Heart left ventricle (tissue), 13 donors: Measurements from ENCODE around the gene PRICKLE1.

Experiments
- POLR2A ChIP-seq, 2 donors: fragments of 450-650 bp; IDR thresholded peaks; one replicate each; pipeline ENCODE4 v1.6.1; 2017; ENCODE audit warnings: antibody characterized with exemption in 2 of 2, mild to moderate bottlenecking in 2 of 2, moderate library complexity in 2 of 2
- TF ChIP-seq, protein P1 (sequence below), 12 donors: fragments of 200-600 bp; sonication (generic) in 4 of 12; IDR thresholded peaks; one replicate each; pipeline versions ENCODE4 v1.5.0 to v1.8.0; 2018 to 2022; ENCODE audit warnings: antibody characterized with exemption in 12 of 12, mild to moderate bottlenecking in 5 of 12
- donor health status: ischemic (EF 13 %, LVEDD 7.1; RV severe dilation, severe dysfunction).
- donor health status: DM: no; HTN: yes; CAD: no.
- donor health status: DM: no; HTN: no; CAD: no.
- donor health status: ischemic (EF 25% LVEDD 6.9; RV normal size, moderate dysfunction).
- donor health status: ischemic (EF 25% LVEDD 5.7; RV mildly dilated, moderate dysfunction).
- donor health status: ischemic (EF 35%, LVEDD 5.7; RV mildly dilated, moderate dysfunction).
- donor health status: nonischemic (EF 11% LVEDD 7.7; RV severe dilation, severe dysfunction).
- donor health status: DM: yes; HTN: yes; CAD: no.
- donor health status: PGD.
- donor health status: ischemic (EF 29% LVEDD 5.4; RV normal size, mild dysfunction).
- donor health status: nonischemic (EF 23%, LVEDD 6.1; RV moderate dilation, normal function).

DNA sequence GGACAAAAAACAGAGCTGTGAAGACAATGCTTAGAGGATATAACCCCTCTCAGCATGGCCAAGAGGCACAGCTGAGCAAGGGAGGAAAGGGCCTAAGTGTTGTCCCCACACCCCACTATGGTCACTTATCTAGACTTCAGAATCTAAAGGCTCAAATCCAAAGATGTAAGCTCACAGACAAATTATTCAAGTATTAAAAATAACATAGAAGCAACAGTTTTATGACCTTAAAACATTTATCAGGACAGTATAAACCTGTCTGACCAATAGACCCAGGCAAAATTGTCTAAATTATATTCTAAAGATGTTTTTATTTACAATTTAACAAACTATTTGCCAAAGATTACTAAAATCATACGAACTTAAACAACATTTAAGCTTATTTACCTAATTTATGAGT lies 28.1 kb upstream of the PRICKLE1 start:
- TF ChIP-seq, protein P1, sequence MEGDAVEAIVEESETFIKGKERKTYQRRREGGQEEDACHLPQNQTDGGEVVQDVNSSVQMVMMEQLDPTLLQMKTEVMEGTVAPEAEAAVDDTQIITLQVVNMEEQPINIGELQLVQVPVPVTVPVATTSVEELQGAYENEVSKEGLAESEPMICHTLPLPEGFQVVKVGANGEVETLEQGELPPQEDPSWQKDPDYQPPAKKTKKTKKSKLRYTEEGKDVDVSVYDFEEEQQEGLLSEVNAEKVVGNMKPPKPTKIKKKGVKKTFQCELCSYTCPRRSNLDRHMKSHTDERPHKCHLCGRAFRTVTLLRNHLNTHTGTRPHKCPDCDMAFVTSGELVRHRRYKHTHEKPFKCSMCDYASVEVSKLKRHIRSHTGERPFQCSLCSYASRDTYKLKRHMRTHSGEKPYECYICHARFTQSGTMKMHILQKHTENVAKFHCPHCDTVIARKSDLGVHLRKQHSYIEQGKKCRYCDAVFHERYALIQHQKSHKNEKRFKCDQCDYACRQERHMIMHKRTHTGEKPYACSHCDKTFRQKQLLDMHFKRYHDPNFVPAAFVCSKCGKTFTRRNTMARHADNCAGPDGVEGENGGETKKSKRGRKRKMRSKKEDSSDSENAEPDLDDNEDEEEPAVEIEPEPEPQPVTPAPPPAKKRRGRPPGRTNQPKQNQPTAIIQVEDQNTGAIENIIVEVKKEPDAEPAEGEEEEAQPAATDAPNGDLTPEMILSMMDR (IDR thresholded peaks at IDR 0.05) = no peak
- no peak for TF ChIP-seq POLR2A (IDR thresholded peaks at IDR 0.05)
